Stimulated activated CD8-positive, alpha-beta memory T cell treated with anti-CD3 and anti-CD28 coated beads, Interleukin-15, amount 100 ng/mL, for 24 hours (primary cell): ENCODE measurements around the gene PECR.
"Not testable (repeated sequence)": the region's sequence is repeated elsewhere in the genome, so short reads cannot be mapped to it uniquely, and the experiment has no call there.

Experiments used
- DNase-seq: peaks from one replicate; pipeline ENCODE4 v3.0.0-alpha.2; 2020; ENCODE audit warnings: low read depth

Gene PECR

DNA sequence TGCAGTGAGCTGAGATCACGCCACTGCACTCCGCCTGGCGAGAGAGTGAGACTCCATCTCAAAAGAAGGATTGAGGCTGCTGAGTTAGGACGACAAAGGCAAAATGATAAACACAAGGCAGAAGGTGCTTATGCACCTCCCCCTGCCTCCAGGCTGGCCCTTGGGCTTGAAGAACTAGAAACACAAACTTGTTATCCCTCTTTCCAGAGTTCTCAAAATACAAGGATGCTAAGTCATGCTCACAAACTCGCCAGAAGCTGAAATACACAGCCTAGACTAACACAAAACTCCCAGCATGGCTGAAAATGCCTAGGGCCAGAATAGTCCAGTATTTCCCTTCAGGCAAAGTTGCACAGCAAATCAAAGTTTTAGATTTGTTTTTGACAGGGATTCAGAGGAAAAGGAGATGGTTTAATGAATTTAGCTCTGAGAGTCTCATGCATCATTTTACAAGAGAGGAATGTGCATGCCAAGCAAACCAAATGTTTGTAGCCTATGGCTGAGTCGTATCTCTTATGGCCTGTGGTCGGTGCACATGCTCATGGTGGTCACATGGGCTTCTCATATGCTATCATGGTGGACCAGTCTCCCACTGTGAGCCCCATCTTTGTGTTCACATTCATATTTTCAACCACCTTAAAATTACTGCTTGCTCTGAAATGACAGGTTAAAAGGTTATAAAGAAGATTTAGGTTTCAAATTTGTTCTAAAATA is 52.0 kb downstream of the PECR start:
- DNase-seq, result no peak

DNA sequence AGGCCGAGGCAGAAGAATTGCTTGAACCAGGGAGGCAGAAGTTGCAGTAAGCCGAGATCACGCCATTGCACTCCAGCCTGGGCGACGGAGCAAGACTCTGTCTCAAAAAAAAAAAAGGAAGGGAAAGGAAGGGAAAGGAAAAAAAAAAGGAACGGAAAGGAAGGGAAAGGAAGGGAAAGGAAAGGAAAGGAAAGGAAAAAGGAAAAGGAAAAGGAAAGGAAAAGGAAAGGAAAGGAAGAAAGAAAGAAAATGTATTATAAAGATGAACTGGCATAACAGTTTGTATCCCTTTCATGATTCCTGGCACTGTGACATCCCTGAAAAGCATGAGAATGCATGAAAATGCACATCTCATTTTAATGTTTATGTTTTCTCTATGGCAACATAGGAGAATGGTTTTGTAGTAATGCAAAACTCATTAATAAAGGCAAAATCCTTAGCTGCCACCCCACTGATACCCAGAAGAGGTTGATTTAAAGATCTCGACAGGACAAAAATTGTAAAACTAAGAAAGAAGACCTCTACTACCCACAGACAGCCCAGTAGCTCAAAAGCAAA is 56.8 kb downstream of the PECR start:
- no peak for DNase-seq

DNA sequence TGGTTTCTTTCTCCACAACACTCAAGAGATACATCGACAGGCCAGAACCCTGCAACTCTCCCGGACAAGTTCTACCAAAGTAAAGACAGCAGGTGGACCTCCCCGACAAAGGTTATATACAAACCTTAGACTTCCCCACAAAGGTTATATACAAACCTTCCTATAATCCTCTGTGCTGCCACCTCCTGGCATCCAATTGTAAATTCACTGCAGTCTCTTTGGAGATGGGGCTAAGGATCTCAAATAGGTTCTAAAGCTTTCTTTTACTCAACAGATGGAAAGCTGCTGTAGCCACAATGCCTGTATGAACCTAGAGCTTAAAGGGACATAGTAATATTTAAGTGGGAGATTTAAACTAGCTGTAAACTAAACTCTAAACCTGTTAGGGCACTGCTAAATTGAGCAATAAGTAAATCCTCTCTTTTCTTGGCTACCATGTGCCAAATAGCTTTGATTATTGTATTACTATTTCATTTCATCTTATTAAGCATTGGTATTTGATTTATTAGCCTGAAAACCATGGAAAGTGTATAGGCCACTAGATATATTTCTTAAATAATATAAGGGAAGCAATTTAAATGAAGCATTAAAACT is 58.5 kb downstream of the PECR start:
- DNase-seq, result no peak

DNA sequence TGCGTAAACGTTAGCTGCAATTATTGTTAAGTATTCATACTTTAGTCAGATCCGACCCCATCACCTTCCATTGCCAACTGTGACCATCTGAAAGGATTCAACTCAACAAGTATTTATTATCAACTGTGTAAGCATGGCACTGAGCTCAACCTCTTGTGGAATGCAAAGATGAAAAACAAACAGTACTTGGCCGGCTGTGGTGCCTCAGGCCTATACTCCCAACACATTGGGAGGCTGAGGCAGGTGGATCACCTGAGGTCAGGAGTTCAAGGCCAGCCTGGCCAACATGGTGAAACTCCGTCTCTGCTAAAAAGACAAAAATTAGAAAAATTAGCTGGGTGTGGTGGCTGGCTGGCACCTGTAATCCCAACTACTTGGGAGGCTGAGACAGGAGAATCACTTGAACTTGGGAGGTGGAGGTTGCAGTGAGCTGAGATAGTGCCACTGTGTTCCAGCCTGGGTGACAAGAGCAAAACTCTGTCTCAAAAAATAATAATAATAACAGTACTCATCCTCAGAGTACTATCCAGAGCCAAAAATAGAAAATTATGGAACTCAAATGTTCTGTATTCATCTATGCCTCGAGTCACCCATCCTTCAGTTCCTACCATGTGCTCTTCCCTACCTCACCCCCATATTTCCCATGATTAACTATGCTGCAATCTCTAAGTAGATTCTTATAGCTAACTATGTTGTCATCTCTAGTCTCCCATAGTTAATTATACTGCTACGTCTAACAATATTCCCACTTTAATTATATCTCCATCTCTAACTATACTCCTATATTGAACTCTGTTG is 59.6 kb downstream of the PECR start:
- no peak for DNase-seq

DNA sequence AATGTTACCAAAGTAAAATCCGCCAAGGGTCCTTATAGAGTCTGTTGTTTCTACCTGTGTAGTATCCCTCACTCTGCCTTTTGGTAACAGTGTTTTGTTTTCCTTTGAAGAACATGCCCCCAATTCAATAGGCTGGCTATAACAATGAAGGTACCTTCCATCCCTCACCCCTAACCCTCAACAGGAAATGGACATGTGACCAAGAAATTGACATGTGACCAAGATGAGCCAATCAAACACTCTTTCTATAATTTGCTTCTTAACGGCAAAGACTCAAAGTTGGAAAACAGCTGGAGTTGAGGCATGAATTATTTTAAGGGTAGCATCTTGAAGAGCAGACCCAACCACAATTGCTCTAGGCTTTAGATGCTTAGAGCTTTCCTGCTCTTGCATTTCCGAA is 62.9 kb downstream of the PECR start:
- DNase-seq, result no peak

DNA sequence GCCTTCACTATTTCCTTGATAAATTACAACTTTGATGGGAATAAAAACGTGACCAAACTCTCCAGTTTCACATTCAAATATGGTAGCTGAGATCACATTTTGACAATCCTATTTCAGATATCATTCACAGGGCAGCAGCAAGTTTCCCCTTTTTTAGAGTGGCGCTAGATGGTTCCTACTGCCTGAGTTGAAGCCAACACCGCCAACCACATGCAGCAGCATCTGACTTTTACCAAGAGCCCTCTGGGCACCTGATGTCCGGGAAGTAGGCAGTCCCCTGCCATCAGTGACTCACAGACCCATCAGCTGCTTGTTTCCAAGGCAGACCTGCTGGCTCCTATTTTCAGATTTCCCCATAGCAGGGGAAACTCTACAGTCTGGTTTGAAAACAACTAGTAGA is 64.2 kb downstream of the PECR start:
- no peak for DNase-seq

DNA sequence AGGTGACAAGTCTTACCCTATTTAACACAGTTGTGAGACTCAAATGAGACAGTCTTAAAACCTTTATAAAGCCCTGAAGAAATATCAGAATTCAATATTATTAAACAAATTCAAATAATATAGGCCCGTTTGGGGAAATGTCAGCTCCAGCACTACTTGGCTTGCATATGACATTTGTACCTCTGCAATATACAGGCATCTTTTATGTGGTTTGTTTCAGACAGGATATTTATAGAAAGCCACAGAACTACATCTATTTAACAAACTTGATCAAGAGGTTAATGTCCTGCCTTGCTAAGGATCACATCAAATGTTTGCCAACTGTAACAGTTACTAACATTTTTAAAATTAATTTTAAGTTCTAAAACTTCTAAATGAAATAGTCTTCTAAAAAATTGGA is 65.0 kb downstream of the PECR start:
- DNase-seq, result no peak

DNA sequence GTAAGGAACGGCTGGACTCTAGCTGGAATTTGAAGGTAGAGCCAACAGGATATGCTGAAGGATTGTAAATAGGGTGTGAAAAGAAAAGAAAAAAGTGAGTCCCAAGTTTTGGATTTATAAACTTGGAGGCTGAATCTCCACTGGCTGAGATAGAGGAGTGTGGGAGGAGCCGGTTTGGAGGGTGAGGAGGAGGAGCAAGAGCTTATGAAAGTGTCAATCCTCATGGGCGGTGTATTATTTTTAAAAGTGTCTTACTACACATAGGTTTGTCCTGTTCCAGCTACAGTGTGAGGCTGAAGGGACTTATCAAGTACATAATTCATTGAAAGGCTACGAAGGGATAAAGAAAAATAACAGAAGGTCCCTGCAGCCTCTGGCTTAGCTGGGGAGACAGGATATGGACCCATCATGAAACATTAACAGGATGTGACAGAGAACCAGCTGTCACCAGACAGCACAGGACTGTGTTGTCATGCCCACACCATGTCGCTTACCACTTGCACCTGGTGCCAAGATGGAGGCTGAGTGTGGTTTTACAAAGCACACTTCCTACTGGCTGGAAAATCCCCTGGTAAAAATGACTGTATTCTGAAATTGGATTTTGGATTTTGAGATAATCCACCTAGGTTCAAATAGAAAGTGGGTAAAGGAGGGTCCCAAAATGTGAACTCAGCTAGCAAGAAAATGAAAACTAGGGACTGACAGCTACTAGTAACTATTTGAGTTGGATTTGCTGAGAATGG is 65.7 kb downstream of the PECR start:
- no peak for DNase-seq

DNA sequence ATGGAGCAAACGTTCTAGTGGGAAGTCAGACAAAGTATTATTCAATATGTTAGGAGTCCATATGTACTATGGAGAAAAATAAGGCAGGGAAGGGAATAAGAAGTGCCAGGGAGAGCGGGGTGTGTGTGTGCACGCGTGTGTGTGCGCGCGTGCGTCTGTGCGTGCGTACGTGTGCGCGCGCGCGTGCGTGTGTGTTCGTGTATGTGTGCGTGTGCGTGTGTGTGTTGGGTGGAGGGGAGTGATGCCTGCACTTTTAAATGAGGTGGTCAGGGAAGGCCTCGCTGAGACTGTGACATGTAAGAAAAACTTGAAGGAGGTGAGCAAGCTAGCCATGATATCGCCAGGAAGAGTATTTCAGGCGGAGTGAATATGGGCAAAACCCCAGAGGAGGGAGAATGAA is 66.6 kb downstream of the PECR start:
- no peak for DNase-seq

DNA sequence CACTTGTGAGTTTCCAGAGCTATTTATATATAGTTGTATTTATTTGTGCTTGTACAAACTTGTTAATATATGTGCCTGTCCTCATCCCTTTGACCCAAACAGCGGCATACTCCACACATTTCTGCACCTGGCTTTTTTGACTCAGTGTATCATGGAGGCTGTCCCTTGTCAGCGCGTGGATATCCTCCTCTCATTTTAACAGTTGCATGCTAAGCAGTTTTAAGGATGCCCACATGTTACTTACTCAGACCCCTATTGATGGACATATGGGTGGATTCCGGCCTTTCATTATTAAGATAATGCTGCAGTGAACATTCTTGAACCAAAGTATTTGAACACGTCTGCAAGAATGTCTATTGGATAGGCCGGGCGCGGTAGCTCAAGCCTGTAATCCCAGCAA is 67.6 kb downstream of the PECR start:
- no peak for DNase-seq

DNA sequence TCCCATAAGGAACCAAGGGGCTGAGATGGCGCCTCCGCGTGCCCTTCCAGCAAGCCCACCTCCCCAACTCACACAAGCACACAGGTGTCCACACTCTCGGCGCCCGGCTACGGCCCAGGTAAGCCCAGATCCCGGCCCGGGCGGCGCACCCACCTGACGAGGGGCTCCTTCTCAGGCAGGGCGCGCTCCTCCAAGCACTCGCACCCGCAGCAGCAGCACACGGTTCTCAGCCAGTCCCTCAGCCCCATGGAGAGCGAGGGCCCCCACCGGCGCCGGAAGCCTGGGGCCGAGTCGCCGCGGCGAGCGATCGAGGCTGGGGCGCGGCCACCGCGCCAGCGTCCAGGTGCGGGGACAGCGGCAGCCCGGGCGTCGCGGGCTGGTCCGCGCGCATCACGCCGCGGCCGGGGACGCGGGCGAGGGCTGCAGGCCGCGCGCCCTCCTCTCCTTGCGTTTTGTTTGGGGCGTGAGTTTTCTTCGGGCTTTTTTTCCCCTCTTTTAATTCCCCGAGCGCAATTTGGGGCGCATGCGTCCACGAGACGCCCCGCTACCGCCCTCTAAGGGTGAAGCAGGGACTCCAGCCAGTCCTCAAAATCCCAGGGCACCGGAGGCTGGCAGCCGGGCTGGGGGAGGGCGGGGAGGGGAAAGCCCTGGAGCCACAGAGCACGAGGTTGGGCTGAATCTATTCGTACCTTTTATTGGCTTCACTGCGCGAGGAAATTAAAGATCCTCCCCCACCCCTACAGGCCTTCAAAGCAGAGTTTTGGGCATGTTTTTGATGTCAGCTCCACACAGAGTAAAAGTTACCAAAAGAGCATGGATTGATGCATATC is 68.3 kb downstream of the PECR start, which contains the start of gene MREG:
TSS of gene MREG (minus strand) at position 472 of the 830 bp plus-strand sequence. CDS start at position 248, 224 bp downstream.
- DNase-seq, result peak; percentile 64

DNA sequence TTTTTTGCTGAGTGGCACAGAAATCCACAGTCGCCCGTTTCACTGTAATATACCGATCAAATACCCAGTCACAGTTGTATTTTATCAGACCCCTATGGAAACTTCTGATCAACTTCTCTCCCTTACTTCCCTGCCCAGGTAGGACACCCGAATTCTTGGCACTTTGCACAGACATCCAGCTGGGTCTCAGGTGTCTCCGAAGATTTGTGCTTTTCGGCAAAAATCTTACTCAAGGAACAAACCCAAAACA is 68.9 kb downstream of the PECR start:
- no peak for DNase-seq

DNA sequence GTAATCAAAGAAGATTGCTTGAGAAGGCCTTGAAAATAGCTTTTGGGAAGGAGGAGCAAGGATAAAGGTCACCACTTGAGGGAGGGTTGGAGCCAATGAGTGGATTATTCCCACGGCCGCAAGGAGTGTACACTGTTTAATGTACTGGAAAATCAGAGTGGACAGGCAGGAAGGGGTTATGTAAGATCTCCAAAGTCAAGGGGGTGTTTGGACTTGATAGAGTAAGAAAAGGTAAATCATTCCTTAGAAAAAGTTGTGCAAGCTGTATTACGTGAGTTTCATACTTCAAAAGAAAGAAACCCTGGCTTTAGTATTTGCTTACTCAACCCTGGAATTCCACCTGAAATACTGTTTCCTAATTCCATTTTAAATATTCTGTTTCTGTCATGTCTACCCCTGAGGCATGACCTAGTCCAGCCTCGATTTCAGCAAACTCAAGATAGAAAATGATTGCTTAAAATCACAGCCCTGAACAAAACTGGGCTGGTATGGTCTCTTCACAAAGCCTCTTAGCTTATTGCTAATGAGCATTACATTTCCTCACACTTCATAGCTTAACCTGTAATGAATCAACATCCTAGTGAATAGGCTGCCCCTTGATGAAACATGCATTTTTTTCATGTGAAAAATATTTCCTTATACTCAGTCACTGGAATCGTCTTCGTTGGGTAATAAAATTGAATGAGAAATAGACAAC is 69.3 kb downstream of the PECR start:
- no peak for DNase-seq

DNA sequence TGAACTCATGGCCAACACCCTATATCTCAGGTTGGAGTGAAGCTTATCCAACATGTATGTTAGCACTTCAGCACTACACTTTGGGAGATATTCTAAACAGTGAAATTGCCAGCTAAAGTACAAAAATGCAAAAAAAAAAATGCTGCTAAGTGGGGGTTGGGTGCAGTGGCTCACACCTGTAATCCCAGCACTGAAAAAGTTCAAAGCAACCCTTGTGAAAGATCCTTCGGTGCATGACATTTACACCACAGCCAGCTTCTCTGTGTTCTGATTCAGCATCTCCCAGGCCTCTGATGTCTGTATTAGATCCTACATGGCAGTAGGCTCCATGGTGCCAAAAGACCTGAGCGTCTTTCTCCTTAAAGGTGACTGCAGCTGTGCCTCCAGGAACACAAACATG is 72.4 kb downstream of the PECR start:
- not testable (repeated sequence) for DNase-seq

DNA sequence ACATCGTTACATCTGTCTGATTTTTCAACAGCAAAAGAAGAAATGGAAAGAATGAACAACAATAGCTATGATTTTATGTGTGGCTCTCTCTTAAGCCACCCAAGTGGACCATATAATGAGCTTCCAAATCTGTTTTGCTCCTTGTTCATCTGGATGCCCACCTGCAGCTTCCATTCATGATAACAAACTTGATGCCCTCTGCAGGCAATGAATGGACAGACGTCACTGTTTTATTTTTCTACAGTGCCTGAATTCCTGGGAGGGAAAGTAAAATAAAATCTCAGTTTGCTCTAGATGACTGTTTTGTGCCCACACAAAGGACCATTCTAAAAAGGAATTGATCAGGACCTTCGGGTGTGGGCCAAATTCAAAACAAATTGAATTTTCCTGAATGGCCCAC is 73.2 kb downstream of the PECR start:
- DNase-seq, result no peak

DNA sequence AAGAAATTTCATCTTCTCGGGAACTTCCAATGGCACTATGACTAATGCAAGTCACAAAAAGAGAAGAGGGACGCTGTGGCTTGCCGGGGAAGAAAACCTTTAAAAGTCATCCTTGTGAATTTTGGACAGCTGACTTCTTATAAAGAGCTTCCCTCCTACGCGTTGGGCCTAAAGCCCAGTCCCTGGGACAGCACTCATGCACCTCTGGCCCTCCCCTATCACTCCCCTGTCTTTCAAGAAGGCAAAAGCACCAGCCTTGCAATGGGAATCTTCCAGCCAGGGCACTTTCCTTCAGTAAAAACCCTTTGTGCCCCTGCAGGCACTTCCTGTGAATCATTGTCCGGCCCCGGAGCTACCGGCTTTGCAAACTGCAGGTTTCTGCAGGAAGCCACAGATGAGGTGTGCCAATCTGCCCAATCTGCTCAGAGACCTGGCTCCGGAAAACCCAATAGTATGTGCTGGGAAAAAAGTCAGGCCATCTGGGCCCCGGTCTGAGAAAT is 75.4 kb downstream of the PECR start:
- DNase-seq, result no peak

DNA sequence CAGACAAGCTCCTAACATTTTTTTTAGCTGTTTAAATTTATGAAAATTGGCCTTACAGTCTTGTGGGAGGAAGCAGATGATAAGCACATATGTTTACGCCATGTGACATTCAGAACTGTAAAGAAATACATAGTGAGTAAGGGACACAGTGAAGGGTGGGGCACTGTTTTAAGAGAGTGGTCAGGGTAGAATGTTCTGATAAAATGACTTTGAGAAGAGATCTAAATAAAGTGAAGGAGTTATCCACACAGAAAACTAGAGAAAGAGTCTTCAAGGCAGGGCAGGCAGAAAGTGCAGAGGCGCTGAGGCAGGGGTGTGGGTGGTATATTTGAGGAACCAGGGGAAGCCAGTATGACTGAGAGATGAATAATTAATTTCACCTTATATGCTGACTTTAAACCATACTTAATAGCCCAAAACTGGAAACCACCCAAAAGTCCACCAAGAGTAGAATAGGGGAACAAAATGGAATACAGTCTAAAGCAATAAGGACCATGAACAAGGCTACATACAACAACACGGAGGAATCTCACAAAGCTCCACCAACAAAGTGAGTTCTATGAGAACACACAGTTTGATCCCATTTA is 76.8 kb downstream of the PECR start:
- no peak for DNase-seq

DNA sequence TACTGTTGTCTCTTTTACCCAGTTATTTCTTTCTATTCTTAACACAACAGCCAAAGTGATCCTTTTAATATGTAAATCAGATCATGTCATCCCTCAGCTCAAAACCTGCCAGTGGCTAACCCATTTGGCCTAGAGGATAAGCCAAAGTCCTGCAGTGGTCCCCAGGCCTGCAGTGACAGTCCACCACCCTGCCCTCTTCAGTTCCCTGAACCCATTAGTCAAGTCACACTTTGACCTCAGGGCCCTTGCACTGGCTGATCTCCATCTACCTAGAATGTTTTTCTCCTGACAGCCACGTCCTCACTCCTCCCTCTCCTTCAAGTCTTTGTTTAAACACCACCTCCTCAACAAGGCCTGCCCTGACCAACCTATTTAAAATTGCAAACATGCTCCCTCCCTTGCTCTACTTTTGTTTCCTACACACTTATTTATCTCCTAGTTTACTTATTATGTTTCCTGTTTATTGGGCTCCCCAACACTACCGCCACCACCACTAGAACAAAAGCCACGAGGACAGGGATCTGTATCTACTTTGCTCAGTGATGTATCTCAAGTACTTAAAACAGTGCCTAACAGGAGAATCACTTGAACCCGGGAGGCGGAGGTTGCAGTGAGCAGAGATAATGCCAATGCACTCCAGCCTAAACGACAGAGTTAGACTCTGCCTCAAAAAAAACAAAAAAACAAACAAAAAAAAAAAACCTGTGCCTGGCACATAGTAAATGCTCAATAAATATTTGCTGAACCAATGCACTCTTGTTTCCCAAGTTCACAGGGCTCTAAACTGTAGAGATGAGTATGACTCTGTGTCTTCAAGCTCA is 77.5 kb downstream of the PECR start:
- DNase-seq, result no peak

DNA sequence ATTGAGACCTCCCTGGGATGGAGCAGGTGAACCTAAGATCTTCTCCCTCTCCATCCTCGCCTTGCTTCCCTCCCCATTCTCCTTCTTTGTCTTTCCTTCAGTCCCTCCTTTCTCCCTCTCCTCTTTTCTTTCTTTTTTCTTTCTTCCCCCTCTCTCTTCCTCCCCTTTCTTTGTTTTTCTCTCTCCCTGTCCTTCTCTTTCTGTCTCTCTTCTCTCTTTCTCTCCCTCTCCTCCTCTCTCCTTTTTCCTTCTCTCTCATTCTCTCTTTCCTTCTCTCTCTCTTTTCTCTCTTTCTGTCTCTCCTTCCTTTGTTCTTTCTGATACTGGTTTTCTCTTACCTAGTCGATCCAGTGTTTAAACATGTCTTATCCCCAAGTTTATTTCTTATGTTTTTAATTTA is 78.9 kb downstream of the PECR start:
- no peak for DNase-seq
